Nucleus accumbens (tissue), 56 donors: Measurements from ENCODE around the gene UBAC2.

Experiments used
- DNase-seq, 56 donors: peaks; one replicate each; lab custom pipeline; 2025; lab: John Stamatoyannopoulos, UW

The UBAC2 gene

GRCh38 chr13:99370481-99371275 lies 170.0 kb downstream of the UBAC2 start:
- no peak for DNase-seq

DNA sequence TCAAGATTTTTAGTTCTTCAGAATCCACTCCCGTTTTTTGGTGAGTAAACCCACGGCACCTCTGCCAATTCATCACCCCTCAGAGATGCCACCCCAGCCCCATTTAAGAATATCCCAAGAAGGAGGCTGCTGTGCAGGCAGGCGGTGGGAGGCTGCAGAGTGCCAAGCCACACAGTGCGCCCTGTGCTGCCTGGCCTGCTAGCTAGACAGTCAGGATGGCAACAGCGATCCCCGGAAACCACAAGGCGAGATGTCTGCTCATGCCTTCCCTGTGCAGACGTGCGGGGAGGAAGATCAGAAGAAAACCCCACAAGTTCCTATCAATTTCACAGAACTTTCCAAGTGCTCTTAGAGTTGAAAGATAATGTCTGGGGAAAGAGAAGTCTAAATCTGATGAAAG lies 171.3 kb downstream of the UBAC2 start:
- DNase-seq = peak in 11 of 56 donors; percentile 10 to 38 (median 21)

- DNase-seq = no peak
Measured at GRCh38 chr13:99373436-99373835, 172.8 kb downstream of the UBAC2 start.

DNA sequence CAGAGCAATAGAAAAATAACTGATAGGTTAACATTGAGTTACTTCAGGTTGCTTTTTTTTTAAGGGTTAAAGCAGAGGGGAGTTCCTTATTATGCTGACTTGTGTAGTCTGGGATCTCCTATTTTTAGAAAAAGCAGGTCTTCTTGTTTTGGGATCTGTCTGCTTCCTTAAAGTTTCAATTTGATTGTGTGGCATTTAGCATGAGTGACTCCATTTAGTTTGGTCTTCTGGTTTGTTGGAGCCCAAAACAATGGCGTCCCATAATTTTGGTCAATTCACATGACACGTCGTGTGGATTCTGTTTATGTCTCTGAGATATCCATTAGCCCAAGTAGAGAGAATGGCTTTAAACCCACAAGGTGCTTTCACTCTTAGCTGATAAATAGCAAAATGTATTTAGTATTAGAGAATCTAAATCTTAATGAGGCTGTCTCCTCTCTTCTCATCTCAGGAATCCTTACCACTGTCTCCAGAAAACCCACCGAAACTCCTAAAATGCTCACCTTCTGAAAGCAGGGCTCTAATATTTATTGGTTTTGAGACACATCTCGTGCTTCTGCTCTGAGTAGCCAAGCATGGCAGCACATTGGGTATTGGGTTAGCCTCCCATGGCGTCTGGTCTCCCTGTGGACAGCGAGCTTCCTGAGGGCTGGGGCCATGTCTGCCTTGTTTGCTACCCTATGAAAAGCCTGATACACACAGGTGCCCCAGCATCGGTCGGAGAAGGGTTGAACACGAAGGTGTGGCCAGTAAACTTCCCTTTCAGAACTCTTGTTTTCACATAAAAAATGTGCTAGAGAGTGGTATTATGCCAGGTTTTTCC lies 173.7 kb downstream of the UBAC2 start:
- DNase-seq = no peak

DNA sequence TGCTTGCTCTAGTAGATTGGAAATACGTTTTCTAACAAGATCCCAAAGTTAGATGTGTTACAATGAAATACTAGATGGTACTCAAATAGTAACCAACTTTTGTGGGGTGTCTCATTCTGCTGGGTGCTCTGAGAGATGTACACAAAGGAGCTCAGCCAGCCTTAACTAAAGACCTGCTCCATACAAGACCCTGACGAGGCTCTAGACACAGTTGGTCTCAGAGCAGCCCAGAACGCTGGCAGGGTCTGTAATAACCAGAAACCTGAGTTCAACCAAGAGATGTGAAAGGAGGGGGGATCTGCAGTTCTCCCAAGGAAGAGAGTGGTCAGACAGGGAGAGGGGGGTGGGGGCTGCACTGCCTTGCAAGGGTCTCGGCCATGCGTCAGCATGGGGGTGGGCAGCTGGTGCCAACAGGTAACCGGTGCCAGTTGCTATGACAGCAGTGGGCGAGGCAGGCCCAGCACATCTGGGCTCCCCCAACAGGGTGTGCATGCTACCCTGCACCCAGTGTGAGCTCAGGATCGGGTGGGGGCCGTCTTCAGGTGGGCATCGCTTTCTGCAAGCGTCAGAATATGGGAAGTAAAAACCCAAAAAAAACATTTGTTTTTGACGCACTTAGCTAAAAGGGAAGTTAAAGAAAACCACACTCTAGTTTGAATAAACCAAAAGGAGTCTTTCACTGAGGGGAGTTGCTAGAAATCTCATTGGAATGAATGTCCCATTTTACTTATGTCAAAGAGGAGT lies 174.5 kb downstream of the UBAC2 start:
- DNase-seq = peak in 1 of 56 donors; percentile 9

- DNase-seq = no peak
Measured at GRCh38 chr13:99375738-99376080, 175.1 kb downstream of the UBAC2 start.

GRCh38 chr13:99376132-99376531 lies 175.5 kb downstream of the UBAC2 start:
- DNase-seq = peak in 2 of 56 donors; percentile 14 to 24

- DNase-seq = no peak
Measured at GRCh38 chr13:99376924-99377323, 176.3 kb downstream of the UBAC2 start.

DNA sequence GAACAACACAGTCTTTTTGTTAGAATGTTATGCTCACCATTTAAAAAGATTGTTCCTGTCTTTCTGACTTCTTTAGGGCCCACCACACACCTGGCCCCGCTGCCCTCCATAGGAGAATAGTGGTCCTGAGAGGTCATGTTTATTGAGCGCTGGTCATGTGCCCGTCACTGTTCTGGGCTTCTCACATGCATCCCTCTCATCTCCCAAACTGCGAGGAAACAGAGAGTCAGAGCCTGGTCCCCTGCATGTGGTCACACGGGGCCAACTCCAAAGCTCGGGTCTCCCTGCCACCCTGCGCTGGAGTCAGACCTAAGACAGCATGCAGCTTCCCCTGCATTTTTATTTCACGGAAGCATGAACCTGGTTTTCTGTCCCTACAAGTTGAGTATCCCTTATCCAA lies 177.0 kb downstream of the UBAC2 start:
- DNase-seq = no peak

- no peak for DNase-seq
Measured at GRCh38 chr13:99378985-99379733, 178.5 kb downstream of the UBAC2 start.

- no peak for DNase-seq
Measured at GRCh38 chr13:99379856-99380801, 179.5 kb downstream of the UBAC2 start.

DNA sequence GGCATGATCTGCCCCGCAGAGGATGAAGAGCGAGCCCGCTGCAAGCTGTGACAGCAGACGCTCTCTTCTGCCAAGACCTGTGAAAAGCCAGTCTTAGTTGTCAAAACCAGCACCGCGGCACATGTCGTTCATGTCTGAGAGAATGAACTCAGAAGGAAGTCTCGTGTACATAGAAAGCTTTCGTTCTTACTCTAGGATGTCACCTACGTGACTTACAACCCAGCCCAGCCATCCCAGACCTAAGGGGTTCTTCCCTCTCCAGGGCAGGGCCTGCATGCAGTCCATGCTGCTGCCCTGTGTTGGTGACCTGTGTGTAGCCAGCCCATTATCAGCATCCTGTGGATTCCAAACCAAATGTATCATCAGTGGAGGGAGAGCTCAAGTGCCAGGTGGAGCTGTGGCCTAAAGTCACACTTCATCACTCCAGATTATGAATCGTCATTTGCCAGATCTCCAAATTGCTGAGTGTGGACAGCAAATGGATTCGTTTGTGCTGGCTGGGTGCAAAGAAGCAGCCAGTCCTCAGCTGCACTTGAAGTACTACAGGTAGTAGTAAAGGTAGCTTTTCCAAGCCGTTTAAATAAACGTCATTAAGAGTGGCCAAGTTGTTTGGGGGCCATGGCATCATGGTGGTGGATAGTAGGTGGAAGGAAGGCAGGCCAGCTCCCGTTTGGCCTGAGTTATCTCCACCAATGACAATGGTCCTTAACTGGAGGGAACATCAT lies 180.4 kb downstream of the UBAC2 start:
- DNase-seq = no peak

GRCh38 chr13:99381766-99382165 lies 181.1 kb downstream of the UBAC2 start:
- no peak for DNase-seq

- DNase-seq = no peak
Measured at GRCh38 chr13:99382428-99383133, 181.9 kb downstream of the UBAC2 start.

GRCh38 chr13:99383511-99383921 lies 182.9 kb downstream of the UBAC2 start:
- peak in 1 of 56 donors; percentile 22 for DNase-seq

GRCh38 chr13:99383946-99384345 lies 183.3 kb downstream of the UBAC2 start:
- DNase-seq = no peak

DNA sequence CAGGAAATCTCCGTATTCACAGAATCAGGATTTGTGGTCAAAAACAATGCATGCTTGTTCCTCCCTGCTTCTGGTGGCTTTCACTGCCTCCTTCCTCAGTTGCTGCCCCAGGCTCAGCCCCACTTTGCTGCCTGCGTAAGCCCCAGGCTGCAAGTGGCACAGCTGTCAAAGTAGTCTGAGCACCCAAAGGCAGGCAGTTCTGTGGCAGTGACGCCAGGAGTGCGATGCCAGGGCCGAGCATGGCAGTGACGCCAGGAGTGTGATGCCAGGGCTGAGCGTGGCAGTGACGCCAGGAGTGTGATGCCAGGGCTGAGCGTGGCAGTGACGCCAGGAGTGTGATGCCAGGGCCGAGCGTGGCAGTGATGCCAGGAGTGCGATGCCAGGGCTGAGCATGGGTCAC lies 183.8 kb downstream of the UBAC2 start:
- peak in 9 of 56 donors; percentile 9 to 58 (median 42) for DNase-seq

GRCh38 chr13:99385161-99385560 lies 184.5 kb downstream of the UBAC2 start:
- DNase-seq = no peak
